ENCODE data around the gene RASA2.
A peak's percentile ranks its signal among the peaks of the same experiment; 100 is the strongest.

Gene RASA2

GRCh38 chr3:141648055-141648910 lies 161.5 kb downstream of the RASA2 start:
- no peak for DNase-seq

GRCh38 chr3:141649871-141650270 lies 163.0 kb downstream of the RASA2 start:
- no peak for DNase-seq

- no peak for DNase-seq
Measured at GRCh38 chr3:141650783-141651182, 164.0 kb downstream of the RASA2 start.

- DNase-seq, result no peak
Measured at GRCh38 chr3:141651409-141651808, 164.6 kb downstream of the RASA2 start.

GRCh38 chr3:141652349-141652748 lies 165.5 kb downstream of the RASA2 start:
- DNase-seq, result no peak

- no peak for DNase-seq
Measured at GRCh38 chr3:141653847-141654246, 167.0 kb downstream of the RASA2 start.

- DNase-seq, result no peak
Measured at GRCh38 chr3:141655801-141656200, 169.0 kb downstream of the RASA2 start.

- DNase-seq, result no peak
Measured at GRCh38 chr3:141656771-141657170, 169.9 kb downstream of the RASA2 start.

- DNase-seq, result no peak
Measured at GRCh38 chr3:141657516-141657915, 170.7 kb downstream of the RASA2 start.

GRCh38 chr3:141659821-141660613 lies 173.2 kb downstream of the RASA2 start:
- DNase-seq, result peak; percentile 35 to 94 (median 92)

- DNase-seq, result no peak
Measured at GRCh38 chr3:141660614-141660947, 173.8 kb downstream of the RASA2 start.

- no peak for DNase-seq
Measured at GRCh38 chr3:141661229-141662196, 174.7 kb downstream of the RASA2 start.

GRCh38 chr3:141663993-141664392 lies 177.2 kb downstream of the RASA2 start:
- no peak for DNase-seq
